T-helper 2 cell treated with Interferon-gamma antibody and Interleukin-4, amounts not matched to agents 5 μg/mL and 100 μg/mL, for 36 hours (primary cell): ENCODE results near the gene RAB3IL1.
A peak's percentile ranks its signal among the peaks of the same experiment; 100 is the strongest.
"Not testable (repeated sequence)": the region's sequence is repeated elsewhere in the genome, so short reads cannot be mapped to it uniquely, and the experiment has no call there.

Source experiments
- DNase-seq: peaks from one replicate; pipeline ENCODE4 v3.0.0; 2021; ENCODE audit warnings: low spot score
- H3K27ac Mint-ChIP-seq: one replicate; pipeline ENCODE4 v1.8.0; 2021; ENCODE audit warnings: mild to moderate bottlenecking, mixed read lengths
- H3K27me3 Mint-ChIP-seq: one replicate; pipeline ENCODE4 v1.8.0; 2021; ENCODE audit warnings: low read depth, mixed read lengths
- H3K36me3 Mint-ChIP-seq: one replicate; pipeline ENCODE4 v1.8.0; 2021; ENCODE audit warnings: low read depth, mixed read lengths
- H3K4me1 Mint-ChIP-seq: one replicate; pipeline ENCODE4 v1.8.0; 2021; ENCODE audit warnings: low read depth, mixed read lengths
- H3K4me3 Mint-ChIP-seq: one replicate; pipeline ENCODE4 v1.8.0; 2022; ENCODE audit warnings: mild to moderate bottlenecking, moderate library complexity, mixed read lengths
- H3K9me3 Mint-ChIP-seq: one replicate; pipeline ENCODE4 v1.8.0; 2021; ENCODE audit warnings: mixed read lengths

The RAB3IL1 gene

GRCh38 chr11:61957021-61957770 is 39.8 kb upstream of the RAB3IL1 start:
- DNase-seq, result no peak
- Mint-ChIP-seq H3K27ac (no peak overlapping the region), H3K9me3 (no peaks in the 10 kb centered on the region), H3K36me3 (no peaks in the 10 kb centered on the region), H3K4me1 (peaks cover 4% of the 10 kb centered on the region), H3K27me3 (peaks cover 20% of the 10 kb centered on the region), H3K4me3 (no peak overlapping the region)

- Mint-ChIP-seq H3K9me3 (no peaks in the 10 kb centered on the region), H3K27me3 (peaks cover 20% of the 10 kb centered on the region), H3K36me3 (no peaks in the 10 kb centered on the region), H3K4me3 (peak overlapping the region; percentile 1), H3K27ac (no peak overlapping the region), H3K4me1 (peaks cover 2% of the 10 kb centered on the region)
- no peak for DNase-seq
These were observed 39.0 kb upstream of the RAB3IL1 start for GRCh38 chr11:61956191-61957020.

GRCh38 chr11:61955422-61956135 is 38.2 kb upstream of the RAB3IL1 start:
- Mint-ChIP-seq H3K27ac (no peak overlapping the region), H3K27me3 (peaks cover 20% of the 10 kb centered on the region), H3K4me3 (peak overlapping the region; percentile 1), H3K4me1 (peaks cover 2% of the 10 kb centered on the region), H3K9me3 (no peaks in the 10 kb centered on the region), H3K36me3 (no peaks in the 10 kb centered on the region)
- no peak for DNase-seq

- H3K9me3 Mint-ChIP-seq, result no peaks in the 10 kb centered on the region
- H3K36me3 Mint-ChIP-seq, result no peaks in the 10 kb centered on the region
- no peak overlapping the region for H3K27ac Mint-ChIP-seq
- no peak for DNase-seq
- peaks cover 2% of the 10 kb centered on the region for H3K4me1 Mint-ChIP-seq
- no peak overlapping the region for H3K4me3 Mint-ChIP-seq
- peaks cover 20% of the 10 kb centered on the region for H3K27me3 Mint-ChIP-seq
These were observed 37.6 kb upstream of the RAB3IL1 start for GRCh38 chr11:61954851-61955421.

GRCh38 chr11:61954106-61954850 is 36.9 kb upstream of the RAB3IL1 start:
- Mint-ChIP-seq H3K9me3 (no peaks in the 10 kb centered on the region), H3K27ac (no peak overlapping the region), H3K4me3 (no peak overlapping the region), H3K4me1 (peaks cover 2% of the 10 kb centered on the region), H3K27me3 (peaks cover 20% of the 10 kb centered on the region), H3K36me3 (no peaks in the 10 kb centered on the region)
- no peak for DNase-seq

GRCh38 chr11:61953632-61954031 is 36.3 kb upstream of the RAB3IL1 start:
- H3K36me3 Mint-ChIP-seq, H3K4me1 Mint-ChIP-seq, DNase-seq, H3K4me3 Mint-ChIP-seq, H3K9me3 Mint-ChIP-seq, H3K27ac Mint-ChIP-seq: not testable (repeated sequence)
- H3K27me3 Mint-ChIP-seq, result peaks cover 20% of the 10 kb centered on the region

GRCh38 chr11:61952882-61953281 is 35.5 kb upstream of the RAB3IL1 start:
- Mint-ChIP-seq H3K9me3 (no peaks in the 10 kb centered on the region), H3K4me3 (no peak overlapping the region), H3K36me3 (no peaks in the 10 kb centered on the region), H3K27me3 (peaks cover 20% of the 10 kb centered on the region), H3K4me1 (no peaks in the 10 kb centered on the region), H3K27ac (no peak overlapping the region)
- no peak for DNase-seq

DNA sequence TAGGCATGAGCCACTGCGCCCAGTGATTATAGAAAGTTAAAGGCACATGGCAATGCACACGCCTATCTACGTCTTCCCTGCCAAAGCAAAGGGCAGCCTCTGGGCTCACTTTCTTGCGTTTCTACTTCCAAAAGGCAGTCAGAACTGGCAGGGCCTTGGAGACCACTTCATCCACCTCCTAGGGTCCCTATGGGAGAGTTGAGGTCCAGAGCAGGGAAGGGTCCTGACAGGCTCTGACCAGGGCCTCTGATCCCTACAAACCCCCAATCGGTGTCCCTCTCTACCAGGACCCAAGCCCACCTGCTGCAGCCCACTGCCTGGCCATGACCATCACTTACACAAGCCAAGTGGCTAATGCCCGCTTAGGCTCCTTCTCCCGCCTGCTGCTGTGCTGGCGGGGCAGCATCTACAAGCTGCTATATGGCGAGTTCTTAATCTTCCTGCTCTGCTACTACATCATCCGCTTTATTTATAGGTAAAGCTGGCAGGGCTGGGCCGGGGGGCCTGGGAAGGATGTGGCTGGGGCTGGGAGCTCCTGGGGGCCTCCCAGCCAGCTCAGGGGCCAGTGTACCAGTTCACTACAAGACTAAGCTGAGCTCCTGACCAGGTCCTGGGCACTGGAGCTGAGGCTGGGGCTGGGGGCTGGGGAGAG is 34.2 kb upstream of the RAB3IL1 start:
- H3K9me3 Mint-ChIP-seq, result no peaks in the 10 kb centered on the region
- H3K27ac Mint-ChIP-seq, result no peak overlapping the region

GRCh38 chr11:61950035-61950547 is 32.7 kb upstream of the RAB3IL1 start, which contains the start of gene BEST1:
BEST1 (plus strand) TSS chr11:61950351; CDS start chr11:61951807, 1,456 bp downstream.
- no peak within 1 kb of the TSS for H3K4me3 Mint-ChIP-seq
- H3K27ac Mint-ChIP-seq, result no peak within 1 kb of the TSS
- H3K27me3 Mint-ChIP-seq, result peaks cover 13% of the 10 kb centered on the region
- H3K9me3 Mint-ChIP-seq, result no peaks in the 10 kb centered on the region
- DNase-seq, result no peak
- H3K36me3 Mint-ChIP-seq, result no peaks in the 10 kb centered on the region
- peaks cover 3% of the 10 kb centered on the region for H3K4me1 Mint-ChIP-seq

More for the DNA sequence above, 34.2 kb upstream of the RAB3IL1 start:
- Mint-ChIP-seq H3K4me1 (peaks cover 3% of the 10 kb centered on the region), H3K36me3 (no peaks in the 10 kb centered on the region), H3K4me3 (no peak overlapping the region), H3K27me3 (peaks cover 20% of the 10 kb centered on the region)
- DNase-seq, result no peak

DNA sequence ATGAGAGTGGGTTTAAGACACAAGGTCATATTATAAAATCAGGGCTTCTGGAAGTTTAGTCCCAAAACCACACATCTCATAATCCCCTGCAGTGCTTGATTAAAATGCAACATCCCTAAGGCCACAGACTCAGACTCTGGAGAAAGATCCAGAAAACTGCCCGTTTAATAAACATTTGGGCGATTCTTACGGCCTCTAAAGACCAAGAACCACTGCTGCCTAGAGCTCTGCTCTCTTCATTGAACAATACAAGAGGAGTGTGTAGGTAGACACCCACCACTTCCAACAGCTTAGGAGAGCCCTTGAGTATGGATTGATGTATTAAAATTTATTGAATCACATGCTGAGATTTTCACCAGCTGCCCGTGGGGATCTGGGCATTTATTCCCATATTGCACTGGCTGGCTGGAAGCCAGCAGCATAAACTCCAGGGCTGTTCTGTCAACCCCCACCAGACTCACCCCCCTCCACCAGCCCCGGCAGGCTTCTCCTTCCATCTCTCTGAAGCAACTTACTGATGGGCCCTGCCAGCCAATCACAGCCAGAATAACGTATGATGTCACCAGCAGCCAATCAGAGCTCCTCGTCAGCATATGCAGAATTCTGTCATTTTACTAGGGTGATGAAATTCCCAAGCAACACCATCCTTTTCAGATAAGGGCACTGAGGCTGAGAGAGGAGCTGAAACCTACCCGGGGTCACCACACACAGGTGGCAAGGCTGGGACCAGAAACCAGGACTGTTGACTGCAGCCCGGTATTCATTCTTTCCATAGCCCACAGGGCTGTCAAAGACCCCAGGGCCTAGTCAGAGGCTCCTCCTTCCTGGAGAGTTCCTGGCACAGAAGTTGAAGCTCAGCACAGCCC is 32.0 kb upstream of the RAB3IL1 start:
- H3K27me3 Mint-ChIP-seq, result peaks cover 11% of the 10 kb centered on the region
- H3K4me1 Mint-ChIP-seq, result peaks cover 3% of the 10 kb centered on the region
- no peak overlapping the region for H3K4me3 Mint-ChIP-seq
- no peaks in the 10 kb centered on the region for H3K36me3 Mint-ChIP-seq
- DNase-seq, result no peak
- no peaks in the 10 kb centered on the region for H3K9me3 Mint-ChIP-seq
- no peak overlapping the region for H3K27ac Mint-ChIP-seq

- Mint-ChIP-seq H3K36me3 (no peaks in the 10 kb centered on the region), H3K27me3 (peaks cover 7% of the 10 kb centered on the region), H3K9me3 (no peaks in the 10 kb centered on the region), H3K27ac (no peak overlapping the region), H3K4me3 (no peak overlapping the region), H3K4me1 (peaks cover 3% of the 10 kb centered on the region)
- DNase-seq, result no peak
These were observed 31.1 kb upstream of the RAB3IL1 start for GRCh38 chr11:61948505-61948904.
